Nephron (organoid): ENCODE measurements around the gene LECT2.

Experiments used
- H3K27ac Mint-ChIP-seq, 3 experiments: 2 replicates each; pipeline ENCODE4 v1.8.0; 2020; ENCODE audit warnings: mixed read lengths in 3 of 3, mild to moderate bottlenecking in 2 of 3, moderate library complexity in 1 of 3
- H3K27me3 Mint-ChIP-seq: 2 replicates; pipeline ENCODE4 v1.8.0; 2021; ENCODE audit warnings: low read depth, mild to moderate bottlenecking, moderate library complexity, mixed read lengths
- H3K36me3 Mint-ChIP-seq: 2 replicates; pipeline ENCODE4 v1.8.0; 2020; ENCODE audit warnings: low read depth, mixed read lengths
- H3K4me1 Mint-ChIP-seq: 2 replicates; pipeline ENCODE4 v1.8.0; 2020; ENCODE audit warnings: mixed read lengths
- H3K4me3 Mint-ChIP-seq, 3 experiments: 2 replicates each; pipeline ENCODE4 v1.8.0; 2020; ENCODE audit warnings: mild to moderate bottlenecking in 3 of 3, mixed read lengths in 3 of 3, moderate library complexity in 2 of 3
- H3K9me3 Mint-ChIP-seq: 2 replicates; pipeline ENCODE4 v1.8.0; 2020; ENCODE audit warnings: mixed read lengths
- CTCF ChIP-seq, 3 experiments: fragments of 200-600 bp; sonication (generic); IDR thresholded peaks; one replicate each; pipeline ENCODE4 v1.5.0; 2021; ENCODE audit warnings: antibody characterized with exemption in 3 of 3; ENCODE audit not compliant: unreplicated experiment in 3 of 3

Gene LECT2

GRCh38 chr5:135930949-135931295, 23.9 kb downstream of the LECT2 start:
- Mint-ChIP-seq H3K36me3 (no peaks in the 10 kb centered on the region), H3K4me3 (peak overlapping the region; percentile 85 to 87 (median 85)), H3K9me3 (peaks cover 9% of the 10 kb centered on the region), H3K4me1 (peaks cover 5% of the 10 kb centered on the region), H3K27me3 (peaks cover 67% of the 10 kb centered on the region), H3K27ac (no peak overlapping the region)
- TF ChIP-seq CTCF (IDR thresholded peaks at IDR 0.05; ENCODE audit: unreplicated experiment in 3 of 3): no peak

GRCh38 chr5:135930029-135930948, 24.5 kb downstream of the LECT2 start:
- peaks cover 5% of the 10 kb centered on the region for H3K4me1 Mint-ChIP-seq
- H3K36me3 Mint-ChIP-seq: no peaks in the 10 kb centered on the region
- peaks cover 69% of the 10 kb centered on the region for H3K27me3 Mint-ChIP-seq
- TF ChIP-seq CTCF (IDR thresholded peaks at IDR 0.05; ENCODE audit: unreplicated experiment in 3 of 3): peak in 1 of 3 experiments; percentile 19
- H3K27ac Mint-ChIP-seq: no peak overlapping the region
- peaks cover 9% of the 10 kb centered on the region for H3K9me3 Mint-ChIP-seq
- H3K4me3 Mint-ChIP-seq: peak overlapping the region; percentile 85 to 87 (median 85)

GRCh38 chr5:135921388-135921787, 33.4 kb downstream of the LECT2 start:
- Mint-ChIP-seq H3K4me3 (no peak overlapping the region), H3K36me3 (no peaks in the 10 kb centered on the region), H3K9me3 (no peaks in the 10 kb centered on the region), H3K27me3 (peaks cover 61% of the 10 kb centered on the region), H3K4me1 (no peaks in the 10 kb centered on the region), H3K27ac (no peak overlapping the region)
- TF ChIP-seq CTCF (IDR thresholded peaks at IDR 0.05; ENCODE audit: unreplicated experiment in 3 of 3): no peak

GRCh38 chr5:135920199-135920598, 34.6 kb downstream of the LECT2 start:
- Mint-ChIP-seq H3K27ac (no peak overlapping the region), H3K27me3 (peaks cover 60% of the 10 kb centered on the region), H3K36me3 (no peaks in the 10 kb centered on the region), H3K4me3 (no peak overlapping the region), H3K9me3 (no peaks in the 10 kb centered on the region), H3K4me1 (no peaks in the 10 kb centered on the region)
- no peak for TF ChIP-seq CTCF (IDR thresholded peaks at IDR 0.05; ENCODE audit: unreplicated experiment in 3 of 3)

GRCh38 chr5:135916638-135917263, 38.0 kb downstream of the LECT2 start:
- no peaks in the 10 kb centered on the region for H3K9me3 Mint-ChIP-seq

More at GRCh38 chr5:135916638-135917263, 38.0 kb downstream of the LECT2 start:
- no peak for TF ChIP-seq CTCF (IDR thresholded peaks at IDR 0.05; ENCODE audit: unreplicated experiment in 3 of 3)
- Mint-ChIP-seq H3K4me3 (no peak overlapping the region), H3K36me3 (no peaks in the 10 kb centered on the region), H3K27ac (no peak overlapping the region), H3K27me3 (peaks cover 54% of the 10 kb centered on the region), H3K4me1 (no peaks in the 10 kb centered on the region)
